ENCODE results near the gene STX16. TPM values are rescaled to one million over a fixed set of nuclear protein-coding genes. Genes with fewer than 3 reads are reported as not detected.
A peak's percentile ranks its signal among the peaks of the same experiment; 100 is the strongest.

The STX16 gene
- total RNA-seq, 2 donors from 2014 or later = 91.6 to 114 TPM

GRCh38 chr20:58652606-58653294 is 1.7 kb downstream of the STX16 start:
- H3K9me3 Mint-ChIP-seq = no peaks in the 10 kb centered on the region
- TF ChIP-seq CTCF (conservative IDR thresholded peaks at IDR 0.05) = no peak
- Histone ChIP-seq H3K27ac (ENCODE audit: low read depth, low read length) (peak overlapping the region; percentile 83), H3K9me3 (ENCODE audit: control insufficient read depth, low read length) (no peaks in the 10 kb centered on the region), H3K4me3 (ENCODE audit: low read length) (peak overlapping the region; percentile 97), H3K36me3 (ENCODE audit: control insufficient read depth, insufficient read depth, low read length) (no peaks in the 10 kb centered on the region), H3K4me1 (ENCODE audit: control insufficient read depth, insufficient read depth, low read length) (peaks cover 10% of the 10 kb centered on the region), H3K27me3 (ENCODE audit: control insufficient read depth, insufficient read depth, low read length, poor library complexity, severe bottlenecking) (no peaks in the 10 kb centered on the region), H3K9ac (ENCODE audit: extremely low read depth, low read length, poor library complexity, severe bottlenecking) (peak overlapping the region; percentile 82)
- no peak for DNase-seq
- no peaks in the 10 kb centered on the region for H3K36me3 Mint-ChIP-seq (ENCODE audit: low read depth)
- peaks cover 1% of the 10 kb centered on the region for H3K27me3 Mint-ChIP-seq (ENCODE audit: insufficient read depth)
- H3K4me1 Mint-ChIP-seq = peaks cover 45% of the 10 kb centered on the region
- 5 to 15% methylated on average over 3 to 10 of the region's 12 CpGs for WGBS, 2 experiments (ENCODE audit: insufficient coverage in 1 of 2, insufficient read length in 1 of 2)
- H3K27ac Mint-ChIP-seq = peak overlapping the region; percentile 99
- peak overlapping the region; percentile 98 for H3K4me3 Mint-ChIP-seq

- peak overlapping the region; percentile 97 for H3K4me3 ChIP-seq (ENCODE audit: low read length)
- peaks cover 44% of the 10 kb centered on the region for H3K4me1 Mint-ChIP-seq
These were observed 3.3 kb downstream of the STX16 start for GRCh38 chr20:58654337-58654736.

GRCh38 chr20:58655328-58656107 is 4.4 kb downstream of the STX16 start:
- no peaks in the 10 kb centered on the region for H3K27me3 ChIP-seq (ENCODE audit: control insufficient read depth, insufficient read depth, low read length, poor library complexity, severe bottlenecking)
- TF ChIP-seq CTCF (conservative IDR thresholded peaks at IDR 0.05) = no peak
- H3K9me3 Mint-ChIP-seq = no peaks in the 10 kb centered on the region
- H3K4me1 ChIP-seq (ENCODE audit: control insufficient read depth, insufficient read depth, low read length) = peaks cover 10% of the 10 kb centered on the region
- H3K36me3 Mint-ChIP-seq (ENCODE audit: low read depth) = peaks cover 6% of the 10 kb centered on the region
- H3K4me1 Mint-ChIP-seq = peaks cover 51% of the 10 kb centered on the region
- peaks cover 7% of the 10 kb centered on the region for H3K36me3 ChIP-seq (ENCODE audit: control insufficient read depth, insufficient read depth, low read length)
- no peak overlapping the region for H3K27ac ChIP-seq (ENCODE audit: low read depth, low read length)
- H3K27me3 Mint-ChIP-seq (ENCODE audit: insufficient read depth) = no peaks in the 10 kb centered on the region
- no peaks in the 10 kb centered on the region for H3K9me3 ChIP-seq (ENCODE audit: control insufficient read depth, low read length)
- H3K4me3 Mint-ChIP-seq = peak overlapping the region; percentile 19
- WGBS, 2 experiments (ENCODE audit: insufficient coverage in 1 of 2, insufficient read length in 1 of 2) = 75 to 78% methylated on average over 4 to 6 of the region's 6 CpGs
- peak overlapping the region; percentile 4 for H3K9ac ChIP-seq (ENCODE audit: extremely low read depth, low read length, poor library complexity, severe bottlenecking)
- no peak for DNase-seq
- H3K4me3 ChIP-seq (ENCODE audit: low read length) = peak overlapping the region; percentile 97
- H3K27ac Mint-ChIP-seq = no peak overlapping the region

More at GRCh38 chr20:58654337-58654736, 3.3 kb downstream of the STX16 start:
- no peak for DNase-seq
- Mint-ChIP-seq H3K27me3 (ENCODE audit: insufficient read depth) (no peaks in the 10 kb centered on the region), H3K4me3 (peak overlapping the region; percentile 98), H3K27ac (no peak overlapping the region), H3K36me3 (ENCODE audit: low read depth) (no peaks in the 10 kb centered on the region), H3K9me3 (no peaks in the 10 kb centered on the region)
- Histone ChIP-seq H3K4me1 (ENCODE audit: control insufficient read depth, insufficient read depth, low read length) (peaks cover 10% of the 10 kb centered on the region), H3K27me3 (ENCODE audit: control insufficient read depth, insufficient read depth, low read length, poor library complexity, severe bottlenecking) (no peaks in the 10 kb centered on the region), H3K27ac (ENCODE audit: low read depth, low read length) (no peak overlapping the region), H3K36me3 (ENCODE audit: control insufficient read depth, insufficient read depth, low read length) (no peaks in the 10 kb centered on the region), H3K9me3 (ENCODE audit: control insufficient read depth, low read length) (no peaks in the 10 kb centered on the region), H3K9ac (ENCODE audit: extremely low read depth, low read length, poor library complexity, severe bottlenecking) (no peak overlapping the region)
- WGBS, 2 experiments (ENCODE audit: insufficient coverage in 1 of 2, insufficient read length in 1 of 2) = 88 to 100% methylated on average over 1 to 3 of the region's 4 CpGs
- TF ChIP-seq CTCF (conservative IDR thresholded peaks at IDR 0.05) = no peak
